B cell (primary cell): Measurements from ENCODE around the gene RTN4RL2. TPM values are rescaled to one million over a fixed set of nuclear protein-coding genes. Genes with fewer than 3 reads are reported as not detected.

Source experiments
- ATAC-seq: fragments of 200-7000 bp; cut with Tn5 transposase; one replicate; pipeline ENCODE4 v1.10.0; 2021; ENCODE audit warnings: low read depth, mild to moderate bottlenecking, moderate number of reproducible peaks, moderate library complexity
- CTCF ChIA-PET: fragments of 350-600 bp; sonication (Branson Sonifier 250); formaldehyde crosslinking; loops from one replicate; lab custom pipeline; 2021; ENCODE audit warnings: antibody characterized with exemption, inconsistent platforms; lab: Charles Lee
- POLR2A ChIA-PET: fragments of 350-600 bp; sonication (Branson Sonifier 250); formaldehyde crosslinking; loops from one replicate; lab custom pipeline; 2021; ENCODE audit warnings: antibody characterized with exemption; lab: Charles Lee
- DNase-seq: peaks from one replicate; pipeline ENCODE4 v3.0.0; 2013
- H2AFZ ChIP-seq: 2 replicates; pipeline ENCODE4 v1.6.1; 2012; ENCODE audit warnings: mild to moderate bottlenecking, low read depth, low read length; ENCODE audit not compliant: insufficient read depth, poor library complexity, severe bottlenecking
- H3K27ac ChIP-seq, 2 donors: 1 replicate in 1 of 2; 2 replicates in 1 of 2; pipeline ENCODE4 v1.5.1; 2012 to 2013; ENCODE audit warnings: low read length in 2 of 2, mild to moderate bottlenecking in 2 of 2, moderate library complexity in 1 of 2
- H3K27me3 ChIP-seq, 4 experiments: fragments of 200-600 bp in 1 of 4; sonication (generic) in 1 of 4; replicated peaks in 1 of 4; 1 replicate in 2 of 4; 2 replicates in 2 of 4; pipeline versions ENCODE4 v1.6.1 to v1.7.0; 2013 to 2016; ENCODE audit warnings: low read length in 3 of 4, mild to moderate bottlenecking in 2 of 4, mixed read lengths in 1 of 4, moderate library complexity in 1 of 4; ENCODE audit not compliant: insufficient read depth in 4 of 4, control insufficient read depth in 3 of 4; ENCODE audit errors: control extremely low read depth in 1 of 4
- H3K36me3 ChIP-seq, 2 experiments: replicated peaks in 1 of 2; 1 replicate in 1 of 2; 2 replicates in 1 of 2; pipeline versions ENCODE4 v1.6.1 to v1.7.1; 2013; ENCODE audit warnings: low read length in 1 of 2; ENCODE audit not compliant: insufficient read depth in 2 of 2, control insufficient read depth in 1 of 2; ENCODE audit errors: control extremely low read depth in 1 of 2, extremely low read depth in 1 of 2
- H3K4me1 ChIP-seq, 2 donors: fragments of 200-600 bp in 1 of 2; sonication (generic) in 1 of 2; 1 replicate in 1 of 2; 2 replicates in 1 of 2; pipeline versions ENCODE4 v1.5.1 to v1.6.1; 2013 to 2017; ENCODE audit warnings: low read length in 2 of 2; ENCODE audit not compliant: control insufficient read depth in 2 of 2, insufficient read depth in 2 of 2
- H3K4me2 ChIP-seq: replicated peaks from 2 replicates; pipeline ENCODE3; 2012; ENCODE audit warnings: mild to moderate bottlenecking, low read depth, low read length; ENCODE audit not compliant: poor library complexity, severe bottlenecking
- H3K4me3 ChIP-seq, 5 experiments: fragments of 200-600 bp in 1 of 5; sonication (generic) in 1 of 5; 1 replicate in 3 of 5; 2 replicates in 2 of 5; pipeline versions ENCODE4 v1.5.1 to v1.7.0; 2011 to 2016; ENCODE audit warnings: low read length in 4 of 5, mild to moderate bottlenecking in 4 of 5, low read depth in 2 of 5, control low read depth in 1 of 5, moderate library complexity in 1 of 5; ENCODE audit not compliant: insufficient read depth in 1 of 5; ENCODE audit errors: control extremely low read depth in 1 of 5, extremely low read depth in 1 of 5
- H3K79me2 ChIP-seq: fragments of 200-600 bp; sonication (generic); one replicate; pipeline ENCODE4 v1.6.0; 2016; ENCODE audit warnings: low read length; ENCODE audit not compliant: control insufficient read depth, insufficient read depth
- H3K9ac ChIP-seq: fragments of 200-600 bp; sonication (generic); 2 replicates; pipeline ENCODE4 v1.6.1; 2017; ENCODE audit warnings: mild to moderate bottlenecking, low read length, moderate library complexity
- H3K9me3 ChIP-seq, 3 donors: one replicate each; pipeline versions ENCODE4 v1.6.1 to v1.7.1; 2013; ENCODE audit warnings: low read length in 2 of 3; ENCODE audit not compliant: control insufficient read depth in 2 of 3, insufficient read depth in 1 of 3; ENCODE audit errors: control extremely low read depth in 1 of 3
- H4K20me1 ChIP-seq: 2 replicates; pipeline ENCODE4 v1.6.0; 2012; ENCODE audit warnings: mild to moderate bottlenecking, low read length; ENCODE audit not compliant: insufficient read depth, control insufficient read depth, poor library complexity, severe bottlenecking
- H3K27ac Mint-ChIP-seq: one replicate; pipeline ENCODE4 v1.8.0; 2021; ENCODE audit warnings: mixed read lengths
- H3K27me3 Mint-ChIP-seq: one replicate; pipeline ENCODE4 v1.8.0; 2021; ENCODE audit warnings: mixed read lengths
- H3K4me1 Mint-ChIP-seq: one replicate; pipeline ENCODE4 v1.8.0; 2021; ENCODE audit warnings: mixed read lengths
- H3K4me3 Mint-ChIP-seq: one replicate; pipeline ENCODE4 v1.8.0; 2021; ENCODE audit warnings: mixed read lengths
- H3K9me3 Mint-ChIP-seq: one replicate; pipeline ENCODE4 v1.8.0; 2022; ENCODE audit warnings: mixed read lengths; ENCODE audit not compliant: insufficient read depth
- EZH2 ChIP-seq: IDR thresholded peaks from 2 replicates; pipeline ENCODE4 v1.6.1; 2012; ENCODE audit warnings: borderline replicate concordance, low read depth, mild to moderate bottlenecking, moderate library complexity, low read length; ENCODE audit not compliant: insufficient read depth, poor library complexity, severe bottlenecking
- WGBS: methylation state at CpG from one replicate; pipeline ENCODE4 v1.1.5; 2013; ENCODE audit warnings: missing lambda C conversion rate; ENCODE audit not compliant: insufficient coverage; 5-methylcytosine and 5-hydroxymethylcytosine counted together
- intact Hi-C: fragments of 100-400 bp; cut with micrococcal nuclease; formaldehyde crosslinking; loops from one replicate; pipeline ENCODE4 v1.10.0; 2022
- polyA plus RNA-seq: library from polyadenylated mRNA; depleted of rRNA; stranded (reverse); fragments of >200 nt; gene quantifications from 2 replicates; pipeline ENCODE4 v1.2.3, GENCODE V29; 2012
- small RNA-seq: library from RNA; depleted of rRNA; stranded (forward); fragments of <200 nt; gene quantifications from one replicate; pipeline ENCODE3, GENCODE V24; 2012; ENCODE audit warnings: low replicate concordance, low read depth; ENCODE audit not compliant: insufficient read length
- total RNA-seq, 2 donors: library from RNA; stranded (reverse); fragments of 120-200 nt in 1 of 2; gene quantifications; 1 replicate in 1 of 2; 2 replicates in 1 of 2; pipeline versions ENCODE4 v1.2.3 to v1.2.4, GENCODE V29; 2013 to 2022
- TF ChIP-seq, protein P1 (sequence below): fragments of 200-600 bp; IDR thresholded peaks from one replicate; pipeline ENCODE4 v1.8.0; 2022; ENCODE audit warnings: antibody characterized with exemption, mild to moderate bottlenecking

RTN4RL2 gene
- total and polyA plus RNA-seq, 2 donors (not counting 1 experiment from before 2014, with no cell fraction given) = 0.12 to 0.13 TPM

DNA sequence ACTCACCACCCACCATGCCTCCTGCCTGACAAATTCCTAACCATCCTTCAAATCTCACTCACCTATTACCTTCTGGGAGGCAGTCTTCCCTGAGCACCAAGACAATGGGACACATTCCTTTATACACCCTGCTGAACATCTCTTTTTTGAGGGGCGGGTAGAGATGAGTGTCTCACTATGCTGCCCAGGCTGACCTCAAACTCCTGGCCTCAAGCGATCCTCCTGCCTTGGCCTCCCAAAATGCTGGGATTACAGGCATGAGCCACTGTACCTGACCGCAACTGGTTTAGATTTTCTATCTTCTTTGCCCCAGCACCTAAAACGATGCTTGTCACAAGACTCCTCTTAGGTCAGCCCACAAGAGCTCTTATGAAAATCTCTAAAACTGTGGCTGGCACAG, 63.1 kb downstream of the RTN4RL2 start:
- H3K4me3 Mint-ChIP-seq = no peak overlapping the region
- CTCF ChIA-PET = interaction anchor here (0.6 to 11.8 kb wide), 5 partner anchors 9 to 118 kb away, joined by 3 to 355 read pairs (median 12); partner anchors contain the start of gene RTN4RL2
- Histone ChIP-seq H3K4me3 (no peak overlapping the region), H3K4me1 (no peaks in the 10 kb centered on the region), H3K9me3 (no peaks in the 10 kb centered on the region), H3K9ac (no peak overlapping the region), H3K27ac (no peak overlapping the region), H2AFZ (no peak overlapping the region), H4K20me1 (no peaks in the 10 kb centered on the region), H3K27me3 (no peaks in the 10 kb centered on the region), H3K36me3 (peaks cover 0 to 5% of the 10 kb centered on the region in 2 experiments), H3K79me2 (no peaks in the 10 kb centered on the region), H3K4me2 (no peak overlapping the region)
- H3K9me3 Mint-ChIP-seq = no peaks in the 10 kb centered on the region
- no peak overlapping the region for H3K27ac Mint-ChIP-seq
- DNase-seq (no peak), ATAC-seq (no peak)
- TF ChIP-seq, protein P1, sequence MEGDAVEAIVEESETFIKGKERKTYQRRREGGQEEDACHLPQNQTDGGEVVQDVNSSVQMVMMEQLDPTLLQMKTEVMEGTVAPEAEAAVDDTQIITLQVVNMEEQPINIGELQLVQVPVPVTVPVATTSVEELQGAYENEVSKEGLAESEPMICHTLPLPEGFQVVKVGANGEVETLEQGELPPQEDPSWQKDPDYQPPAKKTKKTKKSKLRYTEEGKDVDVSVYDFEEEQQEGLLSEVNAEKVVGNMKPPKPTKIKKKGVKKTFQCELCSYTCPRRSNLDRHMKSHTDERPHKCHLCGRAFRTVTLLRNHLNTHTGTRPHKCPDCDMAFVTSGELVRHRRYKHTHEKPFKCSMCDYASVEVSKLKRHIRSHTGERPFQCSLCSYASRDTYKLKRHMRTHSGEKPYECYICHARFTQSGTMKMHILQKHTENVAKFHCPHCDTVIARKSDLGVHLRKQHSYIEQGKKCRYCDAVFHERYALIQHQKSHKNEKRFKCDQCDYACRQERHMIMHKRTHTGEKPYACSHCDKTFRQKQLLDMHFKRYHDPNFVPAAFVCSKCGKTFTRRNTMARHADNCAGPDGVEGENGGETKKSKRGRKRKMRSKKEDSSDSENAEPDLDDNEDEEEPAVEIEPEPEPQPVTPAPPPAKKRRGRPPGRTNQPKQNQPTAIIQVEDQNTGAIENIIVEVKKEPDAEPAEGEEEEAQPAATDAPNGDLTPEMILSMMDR = no peak
- no peak for TF ChIP-seq EZH2
- POLR2A ChIA-PET = no interaction called here
- H3K4me1 Mint-ChIP-seq = no peaks in the 10 kb centered on the region
- no peaks in the 10 kb centered on the region for H3K27me3 Mint-ChIP-seq
- intact Hi-C loops = no loop called here
- 100% methylated on average over 4 of the region's 4 CpGs for WGBS

Small RNAs within 50 kb of the gene (small RNA-seq; reads per million reads assigned to genes)
- gene RNA5SP341 = not detected

Other genes with a start within 250 kb of the RTN4RL2 start
- not detected in 2 replicates for gene APLNR, start 223.3 kb upstream of the RTN4RL2 start, total RNA-seq
- not detected in 2 replicates for gene APLNR, start 223.3 kb upstream of the RTN4RL2 start, polyA plus RNA-seq
- 8.1 and 12.2 TPM in 2 replicates for gene TNKS1BP1, start 135.6 kb upstream of the RTN4RL2 start, total RNA-seq
- 2.2 and 2.9 TPM in 2 replicates for gene TNKS1BP1, start 135.6 kb upstream of the RTN4RL2 start, polyA plus RNA-seq
- gene SSRP1, start 124.6 kb upstream of the RTN4RL2 start, total RNA-seq = 63.8 and 66.6 TPM in 2 replicates
- gene SSRP1, start 124.6 kb upstream of the RTN4RL2 start, polyA plus RNA-seq = 40.9 and 49.3 TPM in 2 replicates
- not detected in 2 replicates for gene P2RX3, start 122.2 kb upstream of the RTN4RL2 start, total RNA-seq
- not detected in 2 replicates for gene P2RX3, start 122.2 kb upstream of the RTN4RL2 start, polyA plus RNA-seq
- not detected in 2 replicates for gene PRG3, start 79.4 kb upstream of the RTN4RL2 start, total RNA-seq
- not detected in 2 replicates for gene PRG3, start 79.4 kb upstream of the RTN4RL2 start, polyA plus RNA-seq
- not detected in 2 replicates for gene PRG2, start 69.9 kb upstream of the RTN4RL2 start, total RNA-seq
- gene PRG2, start 69.9 kb upstream of the RTN4RL2 start, polyA plus RNA-seq = 0.07 and 0.52 TPM in 2 replicates
- 19.3 and 20.9 TPM in 2 replicates for gene SLC43A3, start 33.4 kb upstream of the RTN4RL2 start, total RNA-seq
- gene SLC43A3, start 33.4 kb upstream of the RTN4RL2 start, polyA plus RNA-seq = 7.6 and 8.0 TPM in 2 replicates
- gene SLC43A1, start 55.2 kb downstream of the RTN4RL2 start, total RNA-seq = 3.7 and 5.9 TPM in 2 replicates
- gene SLC43A1, start 55.2 kb downstream of the RTN4RL2 start, polyA plus RNA-seq = 4.8 and 6.4 TPM in 2 replicates
- gene TIMM10, start 70.2 kb downstream of the RTN4RL2 start, total RNA-seq = 39.6 and 39.8 TPM in 2 replicates
- 21.6 and 36.5 TPM in 2 replicates for gene TIMM10, start 70.2 kb downstream of the RTN4RL2 start, polyA plus RNA-seq
- not detected in 2 replicates for gene SMTNL1, start 77.1 kb downstream of the RTN4RL2 start, total RNA-seq
- gene SMTNL1, start 77.1 kb downstream of the RTN4RL2 start, polyA plus RNA-seq = not detected in 2 replicates
- 66.3 and 70.7 TPM in 2 replicates for gene UBE2L6, start 107.1 kb downstream of the RTN4RL2 start, total RNA-seq
- gene UBE2L6, start 107.1 kb downstream of the RTN4RL2 start, polyA plus RNA-seq = 45.6 and 63.5 TPM in 2 replicates
- gene SERPING1, start 137.2 kb downstream of the RTN4RL2 start, total RNA-seq = not detected in 2 replicates
- not detected in 2 replicates for gene SERPING1, start 137.2 kb downstream of the RTN4RL2 start, polyA plus RNA-seq
- 1.1 and 1.9 TPM in 2 replicates for gene YPEL4, start 189.4 kb downstream of the RTN4RL2 start, total RNA-seq
- 0.03 and 0.19 TPM in 2 replicates for gene YPEL4, start 189.4 kb downstream of the RTN4RL2 start, polyA plus RNA-seq
- gene CLP1, start 197.2 kb downstream of the RTN4RL2 start, total RNA-seq = 15.5 and 15.8 TPM in 2 replicates
- 6.0 and 9.5 TPM in 2 replicates for gene CLP1, start 197.2 kb downstream of the RTN4RL2 start, polyA plus RNA-seq
- 53.8 and 56.2 TPM in 2 replicates for gene ZDHHC5, start 207.6 kb downstream of the RTN4RL2 start, total RNA-seq
- gene ZDHHC5, start 207.6 kb downstream of the RTN4RL2 start, polyA plus RNA-seq = 31.5 and 33.7 TPM in 2 replicates